NB4 (cell line): Measurements from ENCODE around the gene CDH23.

Experiments
- MYC ChIP-seq: IDR thresholded peaks from 2 replicates; pipeline ENCODE4 v1.6.1; 2011; ENCODE audit warnings: low read depth, low read length
- POLR2A ChIP-seq: IDR thresholded peaks from 2 replicates; pipeline ENCODE4 v1.6.1; 2011; ENCODE audit warnings: mild to moderate bottlenecking; ENCODE audit not compliant: insufficient read length; ENCODE audit errors: extremely low read depth
- TF ChIP-seq, protein P1 (sequence below): IDR thresholded peaks from one replicate; pipeline ENCODE4 v1.5.1; 2012; ENCODE audit warnings: low read depth, low read length
- TF ChIP-seq, protein P2 (sequence below): IDR thresholded peaks from 2 replicates; pipeline ENCODE4 v1.6.1; 2011; ENCODE audit warnings: low read depth, low read length

DNA sequence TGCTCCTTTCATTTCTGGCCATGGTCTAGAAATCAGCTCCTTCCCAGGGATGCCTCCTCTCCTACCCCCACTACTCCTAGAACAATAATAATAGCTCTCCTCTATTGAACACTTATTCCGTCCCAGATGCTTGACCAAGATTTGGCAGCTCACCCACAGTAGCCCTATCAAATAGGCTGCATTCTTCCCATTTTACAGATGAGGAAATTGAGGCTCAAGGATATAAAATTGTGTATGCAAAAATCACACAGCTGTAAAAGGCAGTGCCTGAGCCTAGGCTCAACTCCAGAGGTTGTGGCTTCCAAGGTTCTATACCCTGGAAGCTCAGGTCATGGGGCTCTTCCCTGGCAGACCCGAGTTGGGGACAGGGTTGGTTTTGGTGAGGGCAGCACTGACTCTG is 240.6 kb downstream of the CDH23 start:
- TF ChIP-seq POLR2A (no peak), MYC (no peak)
- TF ChIP-seq, protein P1, sequence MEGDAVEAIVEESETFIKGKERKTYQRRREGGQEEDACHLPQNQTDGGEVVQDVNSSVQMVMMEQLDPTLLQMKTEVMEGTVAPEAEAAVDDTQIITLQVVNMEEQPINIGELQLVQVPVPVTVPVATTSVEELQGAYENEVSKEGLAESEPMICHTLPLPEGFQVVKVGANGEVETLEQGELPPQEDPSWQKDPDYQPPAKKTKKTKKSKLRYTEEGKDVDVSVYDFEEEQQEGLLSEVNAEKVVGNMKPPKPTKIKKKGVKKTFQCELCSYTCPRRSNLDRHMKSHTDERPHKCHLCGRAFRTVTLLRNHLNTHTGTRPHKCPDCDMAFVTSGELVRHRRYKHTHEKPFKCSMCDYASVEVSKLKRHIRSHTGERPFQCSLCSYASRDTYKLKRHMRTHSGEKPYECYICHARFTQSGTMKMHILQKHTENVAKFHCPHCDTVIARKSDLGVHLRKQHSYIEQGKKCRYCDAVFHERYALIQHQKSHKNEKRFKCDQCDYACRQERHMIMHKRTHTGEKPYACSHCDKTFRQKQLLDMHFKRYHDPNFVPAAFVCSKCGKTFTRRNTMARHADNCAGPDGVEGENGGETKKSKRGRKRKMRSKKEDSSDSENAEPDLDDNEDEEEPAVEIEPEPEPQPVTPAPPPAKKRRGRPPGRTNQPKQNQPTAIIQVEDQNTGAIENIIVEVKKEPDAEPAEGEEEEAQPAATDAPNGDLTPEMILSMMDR: no peak
- TF ChIP-seq, protein P2, sequence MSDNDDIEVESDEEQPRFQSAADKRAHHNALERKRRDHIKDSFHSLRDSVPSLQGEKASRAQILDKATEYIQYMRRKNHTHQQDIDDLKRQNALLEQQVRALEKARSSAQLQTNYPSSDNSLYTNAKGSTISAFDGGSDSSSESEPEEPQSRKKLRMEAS: no peak
